K562 (cell line): ENCODE measurements around the gene PIP5KL1. TPM values are rescaled to one million over a fixed set of nuclear protein-coding genes. Genes with fewer than 3 reads are reported as not detected.

Experiments used
- ATF4 ChIP-seq: fragments of 450-650 bp; formaldehyde crosslinking; IDR thresholded peaks from 2 replicates; pipeline ENCODE4 v1.4.0; 2022; ENCODE audit warnings: mild to moderate bottlenecking, moderate library complexity
- CREB5 ChIP-seq: fragments of 250-450 bp; sonication (Bioruptor Pico); IDR thresholded peaks from 2 replicates; pipeline ENCODE4 v1.5.0; 2020; ENCODE audit warnings: mild to moderate bottlenecking
- HDAC2 ChIP-seq: fragments of 450-650 bp; IDR thresholded peaks from 2 replicates; pipeline ENCODE4 v1.6.1; 2016; ENCODE audit warnings: mild to moderate bottlenecking
- MAFK ChIP-seq: IDR thresholded peaks from 2 replicates; pipeline ENCODE4 v1.6.1; 2011; ENCODE audit warnings: low read length, improper control_type of control experiment
- MEF2A ChIP-seq: IDR thresholded peaks from 2 replicates; pipeline ENCODE4 v1.6.1; 2011; ENCODE audit warnings: low read depth, mild to moderate bottlenecking, low read length, moderate library complexity; ENCODE audit not compliant: control insufficient read depth
- PATZ1 ChIP-seq: fragments of 250-450 bp; sonication (Bioruptor Pico); IDR thresholded peaks from 2 replicates; pipeline ENCODE4 v1.5.0; 2020; ENCODE audit warnings: mild to moderate bottlenecking, borderline replicate concordance
- RBM22 ChIP-seq: fragments of 200-400 bp; formaldehyde crosslinking; IDR thresholded peaks from 2 replicates; pipeline ENCODE4 v1.6.1; 2018; ENCODE audit warnings: low read length, low read depth; ENCODE audit not compliant: poor library complexity, severe bottlenecking
- SUPT5H ChIP-seq: fragments of 450-650 bp; IDR thresholded peaks from 2 replicates; pipeline ENCODE4 v1.6.1; 2016
- TGIF2 ChIP-seq: sonication (generic); formaldehyde crosslinking; IDR thresholded peaks from 2 replicates; pipeline ENCODE4 v1.8.1; 2022; ENCODE audit warnings: mild to moderate bottlenecking, missing genetic modification reagents, moderate library complexity
- ZKSCAN8 ChIP-seq: fragments of 200-800 bp; sonication (Bioruptor generic); IDR thresholded peaks from 2 replicates; pipeline ENCODE4 v1.6.1; 2016; ENCODE audit warnings: missing genetic modification characterization, missing compliant biosample characterization
- ZNF12 ChIP-seq: sonication (generic); formaldehyde crosslinking; IDR thresholded peaks from 2 replicates; pipeline ENCODE4 v1.4.0; 2020; ENCODE audit warnings: mild to moderate bottlenecking, missing genetic modification reagents
- ZNF696 ChIP-seq: fragments of 250-450 bp; sonication (Bioruptor Pico); conservative IDR thresholded peaks from 2 replicates; pipeline ENCODE4 v1.4.0; 2020; ENCODE audit warnings: mild to moderate bottlenecking, moderate library complexity
- ZNF778 ChIP-seq: fragments of 450-650 bp; formaldehyde crosslinking; IDR thresholded peaks from 2 replicates; pipeline ENCODE4 v1.4.0; 2020; ENCODE audit warnings: mild to moderate bottlenecking, moderate library complexity
- polyA plus RNA-seq, 8 experiments: library from polyadenylated mRNA; depleted of rRNA in 4 of 8; stranded (reverse) in 5 of 8; unstranded in 3 of 8; fragments of >200 nt; fragmentation: Nextera tagmentation in 2 of 8; fragmentation: Illumina TruSeq in 1 of 8; extraction: Ambion mirVana in 2 of 8; extraction: Trizol in 1 of 8; gene quantifications; 2 replicates each; pipeline versions ENCODE4 v1.2.1 to v1.2.3, GENCODE V29; 2011 to 2014; ENCODE audit warnings: inconsistent platforms in 1 of 8, missing spikeins in 1 of 8
- total RNA-seq, 7 experiments: library from RNA; depleted of rRNA in 6 of 7; stranded (reverse); fragments of >200 nt in 6 of 7; fragmentation: Illumina TruSeq in 2 of 7; extraction: Trizol in 2 of 7; gene quantifications; 2 replicates each; pipeline versions ENCODE4 v1.2.1 to v1.2.3, GENCODE V29; 2011 to 2021; ENCODE audit warnings: low replicate concordance in 1 of 7
- TF ChIP-seq, protein P1 (sequence below): fragments of 200-800 bp; sonication (Bioruptor generic); IDR thresholded peaks from 2 replicates; pipeline ENCODE4 v1.6.1; 2016; ENCODE audit warnings: missing genetic modification characterization, missing compliant biosample characterization
- TF ChIP-seq, protein P2 (sequence below): fragments of 450-650 bp; IDR thresholded peaks from 2 replicates; pipeline ENCODE4 v1.6.1; 2017; ENCODE audit warnings: antibody characterized with exemption

The PIP5KL1 gene
- total and polyA plus RNA-seq, 9 of the 15 experiments (the other 6 are each of a cell fraction or from before 2014, with no cell fraction given), result 0.18 to 4.8 (median 1.2) TPM

GRCh38 chr9:127925959-127926905 lies 4.3 kb downstream of the PIP5KL1 start (continued):
- 0 out of 2 replicates have a peak, but pooled peaks have one; percentile 23 for TF ChIP-seq ZNF12 (CRISPR knock-in tag)
- TF ChIP-seq CREB5 (CRISPR knock-in tag), result no peak
- TF ChIP-seq MEF2A, result no peak
- no peak for TF ChIP-seq ATF4 (CRISPR knock-in tag)
- no peak for TF ChIP-seq MAFK
- TF ChIP-seq ZNF778 (CRISPR knock-in tag), result no peak
- no peak for TF ChIP-seq TGIF2 (CRISPR knock-in tag)
- no peak for TF ChIP-seq RBM22
- no peak for TF ChIP-seq ZNF696 (CRISPR knock-in tag)
- TF ChIP-seq PATZ1 (CRISPR knock-in tag), result no peak
- TF ChIP-seq, protein P1, sequence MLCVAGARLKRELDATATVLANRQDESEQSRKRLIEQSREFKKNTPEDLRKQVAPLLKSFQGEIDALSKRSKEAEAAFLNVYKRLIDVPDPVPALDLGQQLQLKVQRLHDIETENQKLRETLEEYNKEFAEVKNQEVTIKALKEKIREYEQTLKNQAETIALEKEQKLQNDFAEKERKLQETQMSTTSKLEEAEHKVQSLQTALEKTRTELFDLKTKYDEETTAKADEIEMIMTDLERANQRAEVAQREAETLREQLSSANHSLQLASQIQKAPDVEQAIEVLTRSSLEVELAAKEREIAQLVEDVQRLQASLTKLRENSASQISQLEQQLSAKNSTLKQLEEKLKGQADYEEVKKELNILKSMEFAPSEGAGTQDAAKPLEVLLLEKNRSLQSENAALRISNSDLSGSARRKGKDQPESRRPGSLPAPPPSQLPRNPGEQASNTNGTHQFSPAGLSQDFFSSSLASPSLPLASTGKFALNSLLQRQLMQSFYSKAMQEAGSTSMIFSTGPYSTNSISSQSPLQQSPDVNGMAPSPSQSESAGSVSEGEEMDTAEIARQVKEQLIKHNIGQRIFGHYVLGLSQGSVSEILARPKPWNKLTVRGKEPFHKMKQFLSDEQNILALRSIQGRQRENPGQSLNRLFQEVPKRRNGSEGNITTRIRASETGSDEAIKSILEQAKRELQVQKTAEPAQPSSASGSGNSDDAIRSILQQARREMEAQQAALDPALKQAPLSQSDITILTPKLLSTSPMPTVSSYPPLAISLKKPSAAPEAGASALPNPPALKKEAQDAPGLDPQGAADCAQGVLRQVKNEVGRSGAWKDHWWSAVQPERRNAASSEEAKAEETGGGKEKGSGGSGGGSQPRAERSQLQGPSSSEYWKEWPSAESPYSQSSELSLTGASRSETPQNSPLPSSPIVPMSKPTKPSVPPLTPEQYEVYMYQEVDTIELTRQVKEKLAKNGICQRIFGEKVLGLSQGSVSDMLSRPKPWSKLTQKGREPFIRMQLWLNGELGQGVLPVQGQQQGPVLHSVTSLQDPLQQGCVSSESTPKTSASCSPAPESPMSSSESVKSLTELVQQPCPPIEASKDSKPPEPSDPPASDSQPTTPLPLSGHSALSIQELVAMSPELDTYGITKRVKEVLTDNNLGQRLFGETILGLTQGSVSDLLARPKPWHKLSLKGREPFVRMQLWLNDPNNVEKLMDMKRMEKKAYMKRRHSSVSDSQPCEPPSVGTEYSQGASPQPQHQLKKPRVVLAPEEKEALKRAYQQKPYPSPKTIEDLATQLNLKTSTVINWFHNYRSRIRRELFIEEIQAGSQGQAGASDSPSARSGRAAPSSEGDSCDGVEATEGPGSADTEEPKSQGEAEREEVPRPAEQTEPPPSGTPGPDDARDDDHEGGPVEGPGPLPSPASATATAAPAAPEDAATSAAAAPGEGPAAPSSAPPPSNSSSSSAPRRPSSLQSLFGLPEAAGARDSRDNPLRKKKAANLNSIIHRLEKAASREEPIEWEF (CRISPR knock-in tag), result no peak
- no peak for TF ChIP-seq SUPT5H
- TF ChIP-seq HDAC2, result no peak
- TF ChIP-seq ZKSCAN8 (CRISPR knock-in tag), result no peak
- TF ChIP-seq, protein P2, sequence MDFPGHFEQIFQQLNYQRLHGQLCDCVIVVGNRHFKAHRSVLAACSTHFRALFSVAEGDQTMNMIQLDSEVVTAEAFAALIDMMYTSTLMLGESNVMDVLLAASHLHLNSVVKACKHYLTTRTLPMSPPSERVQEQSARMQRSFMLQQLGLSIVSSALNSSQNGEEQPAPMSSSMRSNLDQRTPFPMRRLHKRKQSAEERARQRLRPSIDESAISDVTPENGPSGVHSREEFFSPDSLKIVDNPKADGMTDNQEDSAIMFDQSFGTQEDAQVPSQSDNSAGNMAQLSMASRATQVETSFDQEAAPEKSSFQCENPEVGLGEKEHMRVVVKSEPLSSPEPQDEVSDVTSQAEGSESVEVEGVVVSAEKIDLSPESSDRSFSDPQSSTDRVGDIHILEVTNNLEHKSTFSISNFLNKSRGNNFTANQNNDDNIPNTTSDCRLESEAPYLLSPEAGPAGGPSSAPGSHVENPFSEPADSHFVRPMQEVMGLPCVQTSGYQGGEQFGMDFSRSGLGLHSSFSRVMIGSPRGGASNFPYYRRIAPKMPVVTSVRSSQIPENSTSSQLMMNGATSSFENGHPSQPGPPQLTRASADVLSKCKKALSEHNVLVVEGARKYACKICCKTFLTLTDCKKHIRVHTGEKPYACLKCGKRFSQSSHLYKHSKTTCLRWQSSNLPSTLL, result no peak
